ENCODE data around the gene ZNF814.
"Not testable (repeated sequence)": the region's sequence is repeated elsewhere in the genome, so short reads cannot be mapped to it uniquely, and the experiment has no call there.

ZNF814 gene

DNA sequence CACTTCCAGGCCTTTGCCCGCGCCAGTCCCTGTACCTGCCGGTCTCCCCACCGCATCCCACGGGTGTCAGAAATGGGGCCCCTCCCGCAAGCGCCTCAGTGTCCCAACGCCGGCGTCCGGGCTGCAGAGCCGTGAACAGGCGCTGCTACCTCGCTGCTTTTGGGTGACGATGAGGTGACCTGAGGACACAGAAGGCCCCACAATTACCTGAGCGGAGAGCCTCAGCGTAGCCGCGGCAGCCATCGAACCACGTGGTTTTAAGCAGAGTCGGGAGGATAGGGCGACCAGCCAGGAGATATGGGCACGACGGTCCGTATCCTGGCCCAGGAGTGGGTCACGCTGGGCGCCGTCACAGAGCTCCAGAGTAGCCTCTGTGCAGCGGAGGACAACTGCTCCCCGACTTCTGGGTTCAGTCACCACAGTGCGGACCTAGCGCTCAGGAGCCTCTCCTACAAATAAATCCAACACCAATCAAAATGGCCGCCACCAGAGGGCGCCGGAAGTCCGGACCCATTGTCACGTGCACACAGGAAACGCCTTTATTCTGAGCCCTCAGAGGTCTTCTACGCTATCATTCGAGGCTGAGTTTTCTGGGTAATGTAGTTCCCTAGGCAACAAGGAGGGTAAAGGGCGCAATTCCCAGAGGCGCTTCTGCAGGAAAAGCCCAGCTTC lies at the start of gene ZNF814:
Gene ZNF814, minus strand, starts transcription at position 478 of the 672 bp plus-strand sequence. Its CDS starts 235 bp downstream, at position 243.
- DNase-seq = peak; percentile 57

DNA sequence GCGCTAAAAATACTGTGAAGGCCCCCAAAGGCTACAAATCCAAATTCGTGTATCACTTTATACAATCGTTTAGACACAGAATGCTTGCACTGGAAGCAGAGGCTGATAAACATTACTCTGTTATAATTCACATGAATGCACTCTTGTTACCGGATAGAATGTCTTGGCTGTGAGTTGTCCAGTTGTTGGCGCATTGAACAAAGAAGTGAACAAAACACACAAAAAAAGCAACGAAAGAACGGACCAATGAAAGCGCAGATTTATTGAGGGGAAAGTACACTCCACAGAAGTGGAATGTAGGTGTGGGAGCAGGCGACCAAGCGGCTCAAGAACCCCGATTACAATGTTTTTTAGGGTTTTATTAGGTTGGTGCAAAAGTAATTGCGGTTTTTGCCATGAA lies 46.9 kb upstream of the ZNF814 start:
- DNase-seq = no peak

DNA sequence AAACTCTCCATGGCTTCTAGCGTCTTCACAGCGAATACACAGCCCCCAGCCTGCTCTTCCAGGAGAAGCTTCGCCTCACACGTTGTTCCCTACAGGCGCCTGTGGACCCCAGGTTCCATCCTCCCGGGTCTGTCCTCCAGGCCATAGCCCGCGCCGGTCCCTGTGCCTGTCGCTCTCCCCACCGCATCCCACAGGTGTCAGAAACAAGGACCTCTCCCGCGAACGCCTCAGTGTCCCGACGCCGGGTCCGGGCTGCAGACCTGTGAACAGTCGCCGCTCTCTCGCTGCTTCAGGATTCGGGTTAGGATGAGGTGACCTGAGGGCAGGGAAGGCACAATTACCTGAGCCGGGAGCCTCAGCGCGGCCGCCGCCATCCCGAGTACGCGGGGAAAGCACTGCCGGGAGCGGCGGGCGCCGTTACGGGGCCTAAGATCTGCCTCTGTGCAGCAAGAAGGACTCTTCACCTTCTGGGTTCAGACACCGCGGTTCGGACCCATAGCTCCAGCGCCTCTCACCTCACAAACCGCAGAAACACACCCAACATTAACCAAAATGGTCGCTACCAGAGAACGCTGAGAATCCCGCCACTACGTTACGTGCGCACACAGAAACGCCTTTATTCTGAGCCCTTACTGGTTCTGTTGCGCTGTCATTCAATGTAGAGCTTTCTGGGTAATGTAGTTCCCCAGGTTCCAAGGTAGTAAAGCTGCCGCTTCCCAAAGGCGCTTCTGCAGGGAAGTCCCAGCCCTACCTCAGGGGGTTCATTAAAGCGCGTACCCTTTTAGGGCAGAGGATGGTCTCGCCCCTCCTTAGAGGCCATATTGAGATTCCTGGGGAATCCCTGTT lies 46.2 kb upstream of the ZNF814 start, which contains the start of gene ZNF418:
Gene ZNF418, minus strand, starts transcription at position 583 of the 846 bp plus-strand sequence. CDS start 1,580 bp downstream, outside the sequence.
- no peak for DNase-seq

GRCh38 chr19:57927587-57927986 lies 38.8 kb upstream of the ZNF814 start:
- DNase-seq = no peak

- DNase-seq = peak; percentile 96
These were observed 27.5 kb upstream of the ZNF814 start, which contains the start of gene ZNF417 for GRCh38 chr19:57916168-57916995. ZNF417 (minus strand) TSS chr19:57916592; CDS start chr19:57916411, 181 bp downstream.

GRCh38 chr19:57914531-57914930 lies 25.7 kb upstream of the ZNF814 start:
- DNase-seq = no peak

- DNase-seq = no peak
These were observed 18.6 kb upstream of the ZNF814 start for GRCh38 chr19:57907394-57907793.

DNA sequence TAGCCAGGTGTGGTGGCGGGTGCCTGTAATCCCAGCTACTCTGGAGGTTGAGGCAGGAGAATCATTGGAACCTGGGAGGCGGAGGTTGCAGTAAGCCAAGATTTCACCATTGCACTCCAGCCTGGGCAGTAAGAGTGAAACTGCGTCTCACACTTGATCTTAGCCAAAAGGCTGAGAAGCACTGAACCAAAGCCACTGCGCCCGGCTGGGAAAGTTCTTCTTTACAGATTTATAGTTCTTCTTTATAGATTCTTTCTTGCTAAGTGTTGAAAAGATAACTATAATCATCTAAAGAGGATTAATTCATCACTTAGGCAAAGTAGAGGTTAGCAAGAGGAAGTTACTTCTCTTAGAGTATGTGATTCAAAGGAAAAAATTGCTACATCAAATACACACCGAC lies 16.4 kb upstream of the ZNF814 start:
- no peak for DNase-seq

- no peak for DNase-seq
These were observed 14.9 kb upstream of the ZNF814 start for GRCh38 chr19:57903618-57904184.

DNA sequence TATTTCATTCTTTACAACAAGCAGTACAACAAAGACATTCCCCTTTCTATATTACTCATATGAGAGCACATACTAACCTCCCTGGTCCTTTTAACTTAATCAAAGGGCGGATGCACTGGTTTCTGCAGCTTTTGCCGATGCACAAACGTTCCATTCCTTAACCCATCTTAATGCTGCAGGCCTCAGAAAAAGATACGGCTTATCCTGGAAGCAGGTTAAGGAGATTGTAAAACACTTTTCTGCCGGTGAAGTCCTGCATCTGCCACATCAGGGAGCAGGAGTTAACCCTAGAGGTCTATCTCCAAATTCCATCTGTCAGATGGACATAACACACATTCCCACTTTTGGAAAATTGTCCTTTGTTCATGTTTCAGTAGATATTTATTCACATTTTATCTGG lies 11.5 kb upstream of the ZNF814 start:
- DNase-seq = no peak

- DNase-seq = not testable (repeated sequence)
These were observed 1.9 kb upstream of the ZNF814 start for GRCh38 chr19:57890706-57891105.

DNA sequence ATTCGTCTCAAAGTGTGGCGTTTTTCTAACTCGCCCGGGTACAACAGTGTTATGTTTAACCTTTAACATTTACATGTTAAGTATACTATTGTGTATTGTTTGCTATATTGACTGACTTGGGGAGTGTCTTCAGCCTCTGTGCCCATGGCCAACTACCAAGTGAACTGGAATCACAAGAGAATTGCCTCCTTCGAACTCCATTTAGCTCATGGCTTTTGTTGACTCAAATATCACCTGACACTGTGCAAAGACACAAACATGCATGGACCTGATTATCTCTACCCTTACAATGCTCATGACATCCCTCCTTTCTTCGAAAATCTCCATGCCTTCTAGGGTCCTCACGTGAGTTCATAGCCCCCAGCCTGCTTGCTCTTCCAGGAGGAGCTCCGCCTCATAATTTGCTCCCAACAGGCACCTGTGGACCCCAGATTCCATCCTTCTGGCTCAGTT lies 704 bp downstream of the ZNF814 start:
- DNase-seq = no peak

DNA sequence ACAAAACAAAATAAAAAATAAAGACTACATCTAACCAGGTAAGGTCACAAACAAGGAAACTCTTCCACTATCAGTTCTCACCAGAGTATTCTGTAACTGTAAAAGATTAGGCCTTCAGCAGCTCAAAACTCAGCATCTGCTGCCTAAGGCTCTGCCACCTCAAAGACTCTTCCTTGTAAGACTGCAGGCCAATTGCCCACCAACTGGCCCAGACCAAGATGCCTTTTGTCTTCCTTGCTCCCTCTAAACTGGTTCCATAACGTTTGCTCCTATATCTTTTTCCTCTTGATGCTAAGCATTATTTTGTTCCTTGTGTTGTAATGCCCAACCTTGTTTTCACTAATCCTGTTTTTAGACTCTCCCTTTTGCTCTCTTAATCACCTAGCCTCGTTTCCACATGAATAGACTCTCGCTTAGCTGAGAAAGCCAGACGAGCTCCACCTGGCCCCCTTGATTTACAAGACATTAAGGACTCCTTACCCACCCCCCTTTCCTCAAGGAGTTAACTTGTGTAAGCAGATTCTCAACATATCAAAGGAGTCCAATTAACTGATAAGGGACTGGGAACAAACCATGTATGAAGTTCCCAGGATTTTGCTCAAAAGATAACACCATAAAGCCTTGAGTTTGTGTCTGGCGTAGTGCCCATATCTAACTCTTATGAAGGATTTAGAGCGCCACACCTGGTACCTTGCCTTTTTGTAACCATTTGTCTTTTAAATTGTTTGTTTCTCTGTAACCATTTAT lies 1.5 kb downstream of the ZNF814 start:
- peak; percentile 64 for DNase-seq

- no peak for DNase-seq
These were observed 2.8 kb downstream of the ZNF814 start for GRCh38 chr19:57886046-57886445.

GRCh38 chr19:57873883-57874799 lies 14.7 kb downstream of the ZNF814 start:
- DNase-seq = not testable (repeated sequence)

- no peak for DNase-seq
These were observed 16.4 kb downstream of the ZNF814 start for GRCh38 chr19:57872450-57872849.

GRCh38 chr19:57870225-57870624 lies 18.6 kb downstream of the ZNF814 start:
- no peak for DNase-seq

DNA sequence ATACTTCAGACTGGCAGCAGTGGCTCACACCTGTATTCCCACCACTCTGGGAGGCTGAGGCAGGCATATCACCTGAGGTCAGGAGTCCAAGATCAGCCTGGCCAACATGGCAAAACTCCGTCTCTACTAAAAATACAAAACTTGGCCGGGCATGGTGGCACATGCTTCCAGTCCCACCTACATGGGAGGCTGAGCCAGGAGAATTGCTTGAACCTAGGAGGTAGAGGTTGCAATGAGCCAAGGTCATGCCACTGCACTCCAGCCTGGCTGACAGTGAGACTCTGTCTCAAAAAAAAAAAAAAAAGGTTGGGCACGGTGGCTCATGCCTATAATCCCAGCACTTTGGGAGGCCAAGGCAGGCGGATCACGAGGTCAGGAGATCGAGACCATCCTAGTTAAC lies 19.2 kb downstream of the ZNF814 start:
- DNase-seq = not testable (repeated sequence)

DNA sequence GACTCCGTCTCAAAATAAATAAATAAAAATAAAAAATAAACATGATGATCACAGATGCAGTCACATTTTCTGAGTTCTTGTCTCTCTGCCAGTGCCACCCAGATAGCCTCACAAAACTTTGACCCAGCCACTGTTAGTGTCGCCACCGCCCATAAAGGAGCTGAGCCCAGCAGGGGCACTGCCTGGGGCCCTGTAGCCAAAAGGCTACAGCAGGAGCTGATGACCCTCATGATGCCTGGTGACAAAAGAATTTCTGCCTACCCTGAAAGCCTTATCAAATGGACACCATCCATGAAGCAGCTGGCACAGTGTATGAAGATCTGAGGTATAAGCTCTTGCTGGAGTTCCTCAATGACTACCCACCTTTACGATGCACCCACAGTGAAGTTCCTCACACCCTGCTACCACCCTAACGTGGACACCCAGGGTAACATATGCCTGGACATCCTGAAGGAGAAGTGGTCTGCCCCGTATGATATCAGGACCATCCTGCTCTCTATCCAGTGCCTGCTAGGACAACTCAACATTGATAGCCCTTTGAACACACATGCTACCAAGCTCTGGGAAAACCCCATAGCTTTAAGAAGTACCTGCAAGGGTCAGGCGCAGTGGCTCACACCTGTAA lies 20.9 kb downstream of the ZNF814 start:
- DNase-seq = no peak

GRCh38 chr19:57862351-57862750 lies 26.5 kb downstream of the ZNF814 start:
- not testable (repeated sequence) for DNase-seq

All from DMS79 treated with DMSO at 0.1 percent for 48 hours (cell line).